Measurements from ENCODE around the gene ARMH2. TPM values are rescaled to one million over a fixed set of nuclear protein-coding genes. Genes with fewer than 3 reads are reported as not detected.
"Not testable (repeated sequence)": the region's sequence is repeated elsewhere in the genome, so short reads cannot be mapped to it uniquely, and the experiment has no call there.

The ARMH2 gene
- total and polyA plus RNA-seq, 8 donors, result not detected

DNA sequence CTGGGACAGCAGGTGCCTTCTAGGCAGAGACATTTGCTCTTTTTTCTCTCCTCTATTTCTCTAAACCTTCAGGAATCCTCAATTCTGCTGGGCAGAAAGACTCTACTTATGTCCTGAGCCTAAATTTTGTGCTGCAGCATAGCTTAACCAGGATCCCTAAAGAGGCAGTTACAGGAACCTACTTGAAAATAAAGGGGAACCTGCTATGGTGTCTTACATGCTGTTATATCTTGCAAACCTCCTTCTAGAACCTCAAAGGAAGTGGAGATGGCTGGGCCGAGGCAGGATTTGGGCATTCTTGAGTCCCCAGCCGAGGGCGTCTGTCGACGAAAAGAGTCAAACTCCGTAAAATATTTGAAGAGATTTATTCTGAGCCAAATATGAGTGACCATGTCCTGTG, 41.1 kb downstream of the ARMH2 start:
- intact Hi-C loops (cut with DNase I), result no loop called here
- 94% methylated on average over 6 of the region's 6 CpGs for WGBS, 2 donors
- no peak for FAIRE-seq

DNA sequence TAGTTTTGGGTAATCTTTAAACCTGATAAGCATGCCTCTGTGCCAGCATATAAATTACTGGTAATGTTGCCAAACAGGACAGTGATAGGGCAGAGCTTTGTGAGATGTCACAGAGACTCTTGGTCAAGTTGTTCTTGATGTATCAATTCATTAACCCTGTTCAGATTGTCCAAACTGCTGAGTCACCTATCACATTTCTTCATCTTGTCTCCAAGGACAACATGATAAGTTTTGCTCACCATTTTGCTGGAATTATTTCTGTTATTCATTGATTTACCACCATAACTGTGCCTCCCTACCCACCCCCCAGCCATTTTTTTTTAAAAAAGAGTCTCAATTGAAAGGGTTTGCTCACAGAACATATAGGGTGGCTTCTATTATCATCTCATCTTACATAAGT, 43.4 kb downstream of the ARMH2 start:
- no peak for FAIRE-seq
- Histone ChIP-seq H3K36me3 (no peaks in the 10 kb centered on the region), H3K4me3 (no peak overlapping the region), H3K4me1 (peaks cover 0 to 25% (median 7%) of the 10 kb centered on the region in 3 donors), H3K27me3 (no peaks in the 10 kb centered on the region), H3K9me3 (no peaks in the 10 kb centered on the region), H3K27ac (no peak overlapping the region)
- intact Hi-C loops (cut with DNase I), result no loop called here
- TF ChIP-seq, protein P1, sequence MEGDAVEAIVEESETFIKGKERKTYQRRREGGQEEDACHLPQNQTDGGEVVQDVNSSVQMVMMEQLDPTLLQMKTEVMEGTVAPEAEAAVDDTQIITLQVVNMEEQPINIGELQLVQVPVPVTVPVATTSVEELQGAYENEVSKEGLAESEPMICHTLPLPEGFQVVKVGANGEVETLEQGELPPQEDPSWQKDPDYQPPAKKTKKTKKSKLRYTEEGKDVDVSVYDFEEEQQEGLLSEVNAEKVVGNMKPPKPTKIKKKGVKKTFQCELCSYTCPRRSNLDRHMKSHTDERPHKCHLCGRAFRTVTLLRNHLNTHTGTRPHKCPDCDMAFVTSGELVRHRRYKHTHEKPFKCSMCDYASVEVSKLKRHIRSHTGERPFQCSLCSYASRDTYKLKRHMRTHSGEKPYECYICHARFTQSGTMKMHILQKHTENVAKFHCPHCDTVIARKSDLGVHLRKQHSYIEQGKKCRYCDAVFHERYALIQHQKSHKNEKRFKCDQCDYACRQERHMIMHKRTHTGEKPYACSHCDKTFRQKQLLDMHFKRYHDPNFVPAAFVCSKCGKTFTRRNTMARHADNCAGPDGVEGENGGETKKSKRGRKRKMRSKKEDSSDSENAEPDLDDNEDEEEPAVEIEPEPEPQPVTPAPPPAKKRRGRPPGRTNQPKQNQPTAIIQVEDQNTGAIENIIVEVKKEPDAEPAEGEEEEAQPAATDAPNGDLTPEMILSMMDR (IDR thresholded peaks at IDR 0.05), result no peak
- ATAC-seq, result no peak
- no peak for DNase-seq

More for the DNA sequence above, 41.1 kb downstream of the ARMH2 start:
- TF ChIP-seq, protein P1 (IDR thresholded peaks at IDR 0.05), result no peak
- DNase-seq (no peak), ATAC-seq (peak in 1 of 4 donors; percentile 35)
- no peak overlapping the region for H3K27ac ChIP-seq
- peaks cover 0 to 20% (median 4%) of the 10 kb centered on the region in 3 donors for H3K4me1 ChIP-seq
- no peaks in the 10 kb centered on the region for H3K9me3 ChIP-seq
- no peaks in the 10 kb centered on the region for H3K27me3 ChIP-seq
- H3K4me3 ChIP-seq, result no peak overlapping the region
- H3K36me3 ChIP-seq, result no peaks in the 10 kb centered on the region

DNA sequence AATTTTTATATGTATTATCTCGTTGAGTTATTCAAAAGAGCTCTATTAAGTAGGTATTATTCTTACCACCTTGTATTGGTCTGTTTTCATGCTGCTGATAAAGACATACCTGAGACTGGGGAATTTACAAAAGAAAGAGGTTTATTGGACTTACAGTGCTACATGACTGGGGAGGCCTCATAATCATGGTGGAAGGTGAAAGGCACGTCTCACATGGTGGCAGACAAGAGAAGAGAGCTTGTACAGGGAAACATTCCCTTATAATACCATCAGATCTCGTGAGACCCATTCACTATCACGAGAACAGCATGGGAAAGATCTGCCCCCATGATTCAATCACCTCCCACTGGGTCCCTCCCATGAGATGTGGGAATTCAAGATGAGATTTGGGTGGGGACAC, 44.3 kb downstream of the ARMH2 start:
- H3K27me3 ChIP-seq; H3K27ac ChIP-seq; H3K36me3 ChIP-seq; ATAC-seq; FAIRE-seq; H3K9me3 ChIP-seq; DNase-seq; intact Hi-C loops (cut with DNase I); H3K4me3 ChIP-seq: not testable (repeated sequence)
- peaks cover 0 to 25% (median 7%) of the 10 kb centered on the region in 3 donors for H3K4me1 ChIP-seq
- WGBS, 2 donors, result 92 to 94% methylated on average over 4 of the region's 4 CpGs

DNA sequence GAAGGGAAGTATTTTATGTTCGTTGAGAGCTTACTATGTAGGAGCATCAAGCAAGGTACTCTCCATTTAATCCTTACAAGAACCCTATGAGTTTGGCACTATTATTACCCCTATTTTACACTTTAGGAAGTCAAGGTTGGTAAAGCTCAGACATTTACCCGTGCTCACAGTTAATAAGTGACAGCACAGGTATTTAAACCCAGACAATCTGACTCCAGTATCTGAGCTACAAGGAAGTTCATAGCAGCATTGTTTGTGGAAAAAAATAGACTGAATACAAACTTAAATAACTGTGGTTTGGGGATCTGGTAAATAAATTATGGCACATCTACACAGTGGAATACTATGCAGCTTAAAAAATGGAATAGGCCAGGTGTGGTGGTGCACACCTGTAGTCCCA, 45.2 kb downstream of the ARMH2 start:
- H3K27me3 ChIP-seq, result no peaks in the 10 kb centered on the region
- no peaks in the 10 kb centered on the region for H3K36me3 ChIP-seq
- H3K9me3 ChIP-seq, result no peaks in the 10 kb centered on the region
- ATAC-seq (peak in 1 of 4 donors; percentile 21), DNase-seq (no peak), FAIRE-seq (no peak)
- no peak overlapping the region for H3K27ac ChIP-seq
- peaks cover 0 to 25% (median 7%) of the 10 kb centered on the region in 3 donors for H3K4me1 ChIP-seq
- WGBS, 2 donors, result 55 to 58% methylated on average over 2 of the region's 2 CpGs
- no peak overlapping the region for H3K4me3 ChIP-seq
- TF ChIP-seq, protein P1 (IDR thresholded peaks at IDR 0.05), result no peak
- intact Hi-C loops (cut with DNase I), result no loop called here

DNA sequence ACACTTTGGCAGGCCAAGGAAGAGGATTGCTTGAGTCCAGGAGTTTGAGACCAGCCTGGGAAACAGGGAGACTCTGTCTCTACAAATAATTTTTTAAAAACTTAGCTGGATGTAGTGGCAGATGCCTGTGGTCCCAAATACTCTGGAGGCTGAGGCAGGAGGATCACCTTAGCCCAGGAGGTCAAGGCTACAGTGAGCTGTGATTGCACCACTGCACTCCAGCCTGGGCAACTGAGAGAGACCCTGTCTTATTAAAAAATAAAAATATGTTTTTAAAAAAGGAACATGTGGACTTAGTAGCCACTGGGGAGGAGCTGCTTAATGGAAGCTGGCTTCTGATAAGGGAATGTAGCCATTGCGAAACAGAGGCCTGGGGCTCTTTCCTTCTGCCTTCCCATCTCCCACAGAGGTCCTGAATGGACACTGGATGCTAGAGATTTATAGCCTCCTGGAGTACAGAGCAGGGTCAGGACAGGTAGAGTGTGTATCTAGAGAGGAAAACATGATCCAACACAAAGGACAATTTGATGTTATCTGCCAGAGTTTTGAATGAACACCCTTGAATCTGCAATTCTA, 45.7 kb downstream of the ARMH2 start:
- no peak for FAIRE-seq
- intact Hi-C loops (cut with DNase I), result no loop called here
- H3K27me3 ChIP-seq, result no peaks in the 10 kb centered on the region
- TF ChIP-seq, protein P1 (IDR thresholded peaks at IDR 0.05), result no peak
- 72 to 80% methylated on average over 1 of the region's 1 CpG for WGBS, 2 donors
- peak in 3 of 4 donors; percentile 23 to 32 (median 24) for ATAC-seq
- peak overlapping the region in 2 of 4 donors; percentile 3 to 23 for H3K27ac ChIP-seq
- peaks cover 0 to 25% (median 7%) of the 10 kb centered on the region in 3 donors for H3K4me1 ChIP-seq
- no peak for DNase-seq
- H3K36me3 ChIP-seq, result no peaks in the 10 kb centered on the region
- no peak overlapping the region for H3K4me3 ChIP-seq
- H3K9me3 ChIP-seq, result no peaks in the 10 kb centered on the region
